Activated T-cell treated with anti-CD3 and anti-CD28 coated beads, Interleukin-2, amount 50 U/mL, for 72 hours (primary cell): ENCODE measurements around the gene IGLL5. TPM values are rescaled to one million over a fixed set of nuclear protein-coding genes. Genes with fewer than 3 reads are reported as not detected.

ENCODE experiments used
- ATAC-seq, 2 donors: fragments of 150-1000 bp; cut with Tn5 transposase; replicated peaks in 1 of 2; 2 replicates each; pipeline ENCODE4 v1.10.0; 2021; ENCODE audit warnings: moderate library complexity in 2 of 2, mild to moderate bottlenecking in 1 of 2
- DNase-seq, 2 donors: peaks; one replicate each; pipeline ENCODE4 v3.0.0; 2021 to 2022; ENCODE audit warnings: mixed read lengths in 1 of 2
- H3K27ac Mint-ChIP-seq: one replicate; pipeline ENCODE4 v1.8.0; 2022; ENCODE audit warnings: mild to moderate bottlenecking, moderate library complexity, mixed read lengths
- H3K27me3 Mint-ChIP-seq: one replicate; pipeline ENCODE4 v1.8.0; 2022; ENCODE audit warnings: low read depth, mixed read lengths
- H3K36me3 Mint-ChIP-seq, 2 donors: one replicate each; pipeline ENCODE4 v1.8.0; 2022; ENCODE audit warnings: mixed read lengths in 2 of 2, mild to moderate bottlenecking in 1 of 2; ENCODE audit not compliant: insufficient read depth in 2 of 2
- H3K4me1 Mint-ChIP-seq: one replicate; pipeline ENCODE4 v1.8.0; 2022; ENCODE audit warnings: low read depth, mixed read lengths
- H3K4me3 Mint-ChIP-seq, 2 donors: one replicate each; pipeline ENCODE4 v1.8.0; 2022; ENCODE audit warnings: mild to moderate bottlenecking in 2 of 2, mixed read lengths in 2 of 2, moderate library complexity in 2 of 2
- H3K9me3 Mint-ChIP-seq, 2 donors: one replicate each; pipeline ENCODE4 v1.8.0; 2022; ENCODE audit warnings: mixed read lengths in 2 of 2
- total RNA-seq, 2 donors: library from RNA; stranded (reverse); gene quantifications; one replicate each; pipeline ENCODE4 v1.2.3, GENCODE V29; 2022

Gene IGLL5
- total RNA-seq, 2 donors from 2014 or later, result not detected

DNA sequence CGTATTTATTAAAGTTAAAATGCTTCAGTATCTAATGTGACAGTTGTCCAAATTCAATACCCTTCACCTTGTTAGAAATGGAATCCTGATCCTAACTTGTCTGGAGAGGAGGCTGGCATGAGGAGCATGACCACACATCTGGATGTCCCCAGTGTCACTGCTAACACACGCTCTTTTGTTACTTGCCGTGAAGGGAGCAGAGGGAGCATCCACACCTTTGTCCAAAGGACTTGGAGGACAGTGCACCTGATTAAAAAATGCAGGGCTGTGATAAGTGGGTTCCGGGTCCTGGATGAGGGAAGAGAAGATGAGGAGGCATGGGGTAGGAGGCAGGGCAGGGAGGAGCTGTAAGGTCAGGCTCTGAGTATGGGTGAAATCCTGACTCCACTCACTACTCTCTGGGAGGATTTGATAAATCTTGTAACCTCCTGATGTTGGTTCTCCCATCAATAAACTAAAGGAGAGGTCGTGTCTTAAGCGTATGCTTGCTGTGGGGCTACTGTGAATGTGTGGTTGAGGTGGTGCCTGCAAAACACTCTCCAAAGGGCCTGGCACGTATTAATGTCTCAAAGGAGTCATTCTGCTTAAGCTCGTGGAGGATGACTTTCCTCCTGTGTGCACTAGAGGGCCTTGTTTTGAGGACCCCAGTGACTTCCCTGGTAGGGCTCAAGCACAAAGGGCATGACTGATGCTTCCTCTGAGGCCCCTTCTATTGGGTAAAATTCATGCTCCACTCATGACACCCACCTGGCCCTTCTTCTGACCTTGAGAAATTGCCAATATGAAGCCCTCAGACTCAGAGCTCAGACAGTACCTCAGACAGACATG lies 16.8 kb upstream of the IGLL5 start:
- Mint-ChIP-seq H3K27ac (no peak overlapping the region), H3K4me1 (peaks cover 10% of the 10 kb centered on the region), H3K36me3 (peaks cover 0 to 8% of the 10 kb centered on the region in 2 donors), H3K4me3 (no peak overlapping the region), H3K27me3 (peaks cover 15% of the 10 kb centered on the region), H3K9me3 (peaks cover 2% of the 10 kb centered on the region in 2 donors)
- DNase-seq, result no peak
- no peak for ATAC-seq

DNA sequence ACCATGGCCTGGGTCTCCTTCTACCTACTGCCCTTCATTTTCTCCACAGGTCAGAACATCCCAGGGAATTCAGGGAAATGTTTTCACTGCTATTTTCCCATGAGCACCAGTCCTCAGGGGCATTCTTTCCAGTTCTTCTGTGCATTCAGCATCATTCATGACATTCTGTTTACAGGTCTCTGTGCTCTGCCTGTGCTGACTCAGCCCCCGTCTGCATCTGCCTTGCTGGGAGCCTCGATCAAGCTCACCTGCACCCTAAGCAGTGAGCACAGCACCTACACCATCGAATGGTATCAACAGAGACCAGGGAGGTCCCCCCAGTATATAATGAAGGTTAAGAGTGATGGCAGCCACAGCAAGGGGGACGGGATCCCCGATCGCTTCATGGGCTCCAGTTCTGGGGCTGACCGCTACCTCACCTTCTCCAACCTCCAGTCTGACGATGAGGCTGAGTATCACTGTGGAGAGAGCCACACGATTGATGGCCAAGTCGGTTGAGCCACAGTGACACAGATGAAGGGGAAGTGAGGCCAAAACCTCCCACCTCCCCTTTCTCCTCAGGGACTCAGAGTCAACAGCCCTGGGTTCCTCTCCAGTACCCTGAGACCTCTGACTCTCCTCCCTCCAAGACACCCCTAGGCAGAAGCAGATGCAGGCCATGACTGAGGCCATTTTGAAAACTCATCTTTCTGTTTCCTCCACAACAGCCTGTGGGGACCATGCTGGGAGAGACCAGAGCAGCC lies 15.9 kb upstream of the IGLL5 start:
- DNase-seq (no peak), ATAC-seq (no peak)
- no peak overlapping the region for H3K4me3 Mint-ChIP-seq
- peaks cover 2% of the 10 kb centered on the region in 2 donors for H3K9me3 Mint-ChIP-seq
- peaks cover under 1% of the 10 kb centered on the region for H3K4me1 Mint-ChIP-seq
- peaks cover 0 to 8% of the 10 kb centered on the region in 2 donors for H3K36me3 Mint-ChIP-seq
- H3K27ac Mint-ChIP-seq, result no peak overlapping the region
- H3K27me3 Mint-ChIP-seq, result peaks cover 10% of the 10 kb centered on the region

DNA sequence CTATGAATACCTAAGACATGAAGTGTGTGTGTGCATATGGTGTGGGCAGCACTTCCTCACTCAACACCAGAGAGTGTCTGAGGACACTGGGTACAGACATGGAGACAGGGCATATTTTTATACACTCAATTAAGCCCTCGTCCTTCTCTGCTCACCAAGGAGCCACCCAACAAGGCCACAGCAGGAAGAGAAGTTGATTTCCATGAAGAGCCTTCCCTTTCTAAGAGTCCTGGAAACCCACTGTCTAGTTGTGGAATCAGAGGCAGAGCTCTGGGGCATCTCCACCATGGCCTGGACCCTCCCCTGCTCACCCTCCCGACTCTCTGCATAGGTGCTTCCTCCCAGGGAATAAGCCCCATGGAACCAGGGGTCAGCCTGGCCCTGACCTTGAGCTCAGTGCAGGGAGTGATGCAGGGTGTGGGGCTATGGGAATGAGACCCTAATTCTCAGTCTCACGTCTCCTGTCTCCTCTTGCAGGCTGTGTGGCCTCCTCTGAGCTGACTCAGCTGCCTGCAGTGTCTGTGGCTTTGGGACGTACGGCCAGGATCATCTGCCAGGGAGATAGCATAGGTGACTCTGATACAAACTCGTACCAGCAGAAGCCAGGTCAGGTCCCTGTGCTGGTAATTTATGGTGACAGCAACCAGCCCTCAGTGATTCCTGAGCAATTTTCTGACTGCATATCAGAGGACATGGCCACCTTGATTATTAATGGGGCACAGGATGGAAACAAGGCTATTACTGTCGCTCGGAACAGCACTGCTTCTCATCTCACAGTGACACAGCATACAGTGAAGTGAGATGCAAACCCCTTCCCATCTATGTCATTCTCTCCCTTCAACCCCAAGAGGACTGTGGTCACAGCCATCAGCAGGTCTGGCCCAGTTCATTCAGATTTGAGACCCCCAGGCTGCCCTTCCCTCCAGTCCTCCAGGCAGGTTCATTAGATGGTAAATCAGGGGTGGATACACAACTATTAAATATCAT lies 14.6 kb upstream of the IGLL5 start:
- no peak overlapping the region for H3K4me3 Mint-ChIP-seq
- DNase-seq, result no peak
- H3K9me3 Mint-ChIP-seq, result peaks cover 2% of the 10 kb centered on the region in 2 donors
- H3K27me3 Mint-ChIP-seq, result peaks cover 4% of the 10 kb centered on the region
- no peak for ATAC-seq
- H3K36me3 Mint-ChIP-seq, result peaks cover 0 to 8% of the 10 kb centered on the region in 2 donors
- H3K4me1 Mint-ChIP-seq, result no peaks in the 10 kb centered on the region
- H3K27ac Mint-ChIP-seq, result peak overlapping the region; percentile 0

GRCh38 chr22:22877523-22878210 lies 9.9 kb upstream of the IGLL5 start:
- H3K27me3 Mint-ChIP-seq, result no peaks in the 10 kb centered on the region
- H3K4me3 Mint-ChIP-seq, result no peak overlapping the region
- H3K27ac Mint-ChIP-seq, result no peak overlapping the region
- H3K9me3 Mint-ChIP-seq, result peaks cover 2% of the 10 kb centered on the region in 2 donors
- ATAC-seq, result no peak
- peak; percentile 67 to 70 for DNase-seq
- H3K36me3 Mint-ChIP-seq, result peaks cover 0 to 8% of the 10 kb centered on the region in 2 donors
- H3K4me1 Mint-ChIP-seq, result no peaks in the 10 kb centered on the region

GRCh38 chr22:22878211-22878570 lies 9.4 kb upstream of the IGLL5 start:
- Mint-ChIP-seq H3K4me3 (no peak overlapping the region), H3K27me3 (no peaks in the 10 kb centered on the region), H3K36me3 (peaks cover 0 to 8% of the 10 kb centered on the region in 2 donors), H3K9me3 (peaks cover 2% of the 10 kb centered on the region in 2 donors), H3K27ac (no peak overlapping the region), H3K4me1 (no peaks in the 10 kb centered on the region)
- DNase-seq (no peak), ATAC-seq (no peak)

GRCh38 chr22:22878801-22879674 lies 8.6 kb upstream of the IGLL5 start:
- Mint-ChIP-seq H3K9me3 (peaks cover 0 to 2% of the 10 kb centered on the region in 2 donors), H3K27me3 (no peaks in the 10 kb centered on the region), H3K4me3 (no peak overlapping the region), H3K27ac (no peak overlapping the region), H3K4me1 (peaks cover 4% of the 10 kb centered on the region), H3K36me3 (peaks cover 0 to 3% of the 10 kb centered on the region in 2 donors)
- DNase-seq (no peak), ATAC-seq (no peak)

GRCh38 chr22:22879675-22880155 lies 7.9 kb upstream of the IGLL5 start:
- Mint-ChIP-seq H3K36me3 (peaks cover 0 to under 1% of the 10 kb centered on the region in 2 donors), H3K4me3 (no peak overlapping the region), H3K27me3 (no peaks in the 10 kb centered on the region), H3K4me1 (peaks cover 11% of the 10 kb centered on the region), H3K9me3 (peaks cover 0 to under 1% of the 10 kb centered on the region in 2 donors), H3K27ac (no peak overlapping the region)
- ATAC-seq (no peak), DNase-seq (no peak)

DNA sequence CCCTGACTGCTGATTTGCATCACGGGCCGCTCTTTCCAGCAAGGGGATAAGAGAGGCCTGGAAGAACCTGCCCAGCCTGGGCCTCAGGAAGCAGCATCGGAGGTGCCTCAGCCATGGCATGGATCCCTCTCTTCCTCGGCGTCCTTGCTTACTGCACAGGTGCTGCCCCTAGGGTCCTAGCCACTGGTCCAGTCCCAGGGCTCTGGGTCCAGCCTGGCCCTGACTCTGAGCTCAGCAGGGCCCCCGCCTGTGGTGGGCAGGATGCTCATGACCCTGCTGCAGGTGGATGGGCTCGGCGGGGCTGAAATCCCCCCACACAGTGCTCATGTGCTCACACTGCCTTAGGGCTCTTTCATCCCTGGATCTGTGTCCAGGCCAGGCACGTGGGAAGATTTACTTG lies 7.0 kb upstream of the IGLL5 start:
- DNase-seq, result no peak
- Mint-ChIP-seq H3K27ac (no peak overlapping the region), H3K9me3 (no peaks in the 10 kb centered on the region), H3K27me3 (peaks cover 4% of the 10 kb centered on the region), H3K36me3 (no peaks in the 10 kb centered on the region), H3K4me1 (peaks cover 14% of the 10 kb centered on the region), H3K4me3 (no peak overlapping the region)
- ATAC-seq, result no peak

DNA sequence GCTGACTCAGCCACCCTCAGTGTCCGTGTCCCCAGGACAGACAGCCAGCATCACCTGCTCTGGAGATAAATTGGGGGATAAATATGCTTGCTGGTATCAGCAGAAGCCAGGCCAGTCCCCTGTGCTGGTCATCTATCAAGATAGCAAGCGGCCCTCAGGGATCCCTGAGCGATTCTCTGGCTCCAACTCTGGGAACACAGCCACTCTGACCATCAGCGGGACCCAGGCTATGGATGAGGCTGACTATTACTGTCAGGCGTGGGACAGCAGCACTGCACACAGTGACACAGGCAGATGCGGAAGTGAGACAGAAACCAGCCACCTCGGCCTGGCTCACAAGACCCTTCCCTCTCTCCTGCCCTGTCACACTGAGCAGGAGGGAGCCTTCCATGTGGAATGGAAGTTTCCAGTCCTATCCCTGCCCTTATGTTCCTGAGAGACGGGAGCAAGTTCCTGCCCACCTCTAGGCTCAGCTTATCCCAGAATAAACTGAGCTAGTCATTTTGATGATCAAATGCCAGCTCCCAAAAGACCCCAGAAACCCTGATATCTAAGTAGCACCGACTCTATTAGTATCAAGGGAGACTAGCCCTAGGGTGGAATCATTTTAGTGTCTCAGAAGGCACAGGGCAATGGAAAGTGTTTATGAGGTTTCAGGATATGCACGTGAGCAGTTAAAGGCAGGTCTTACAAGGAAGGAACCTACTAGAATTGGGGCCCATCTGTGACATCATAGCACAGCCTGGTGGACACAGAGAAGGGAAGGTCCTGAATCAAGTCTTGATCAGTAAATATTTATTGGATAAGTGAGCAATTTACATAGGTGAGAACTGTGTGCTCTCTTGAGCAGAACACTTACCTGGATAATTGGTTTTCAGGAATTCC lies 6.3 kb upstream of the IGLL5 start:
- H3K4me1 Mint-ChIP-seq, result peaks cover 14% of the 10 kb centered on the region
- H3K4me3 Mint-ChIP-seq, result no peak overlapping the region
- H3K36me3 Mint-ChIP-seq, result no peaks in the 10 kb centered on the region
- peaks cover 11% of the 10 kb centered on the region for H3K27me3 Mint-ChIP-seq
- no peak for ATAC-seq
- no peak overlapping the region for H3K27ac Mint-ChIP-seq
- DNase-seq, result no peak
- H3K9me3 Mint-ChIP-seq, result no peaks in the 10 kb centered on the region

DNA sequence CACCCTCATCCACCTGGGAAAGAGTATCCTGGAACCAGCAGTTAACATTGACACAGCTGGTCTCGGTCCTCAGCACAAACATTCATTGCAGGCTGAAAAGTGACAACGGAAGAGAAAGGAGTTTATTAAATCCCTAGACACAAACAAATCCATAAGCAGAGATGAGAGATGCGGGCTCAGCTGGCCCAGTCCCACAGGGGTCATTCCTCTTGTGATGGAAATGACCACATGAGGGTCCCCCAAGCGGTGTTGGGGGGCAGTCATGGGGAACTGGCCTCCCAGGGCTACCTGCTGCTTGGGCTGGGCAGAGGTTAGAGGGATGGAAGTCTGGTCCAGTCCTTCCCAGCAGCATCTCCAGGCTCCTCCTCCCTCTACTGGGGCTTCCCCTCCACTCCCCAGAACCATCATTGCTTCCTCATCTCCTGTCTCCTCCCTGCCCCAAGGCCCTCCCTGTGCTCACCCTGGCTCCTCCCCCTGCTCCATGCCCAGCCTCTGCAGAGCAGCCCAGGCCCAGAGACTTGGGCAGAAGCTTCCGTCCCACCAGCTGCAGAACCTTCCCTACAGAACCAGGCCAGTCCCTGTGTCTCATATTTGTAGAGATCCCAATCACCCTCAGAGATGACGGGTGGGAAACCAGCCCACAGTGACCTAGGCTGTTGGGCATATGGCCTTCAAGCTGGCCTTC lies 5.4 kb upstream of the IGLL5 start:
- Mint-ChIP-seq H3K4me1 (peaks cover 14% of the 10 kb centered on the region), H3K27me3 (peaks cover 16% of the 10 kb centered on the region), H3K9me3 (no peaks in the 10 kb centered on the region), H3K4me3 (no peak overlapping the region), H3K27ac (no peak overlapping the region), H3K36me3 (no peaks in the 10 kb centered on the region)
- no peak for DNase-seq
- ATAC-seq, result no peak
